H1 (cell line): Measurements from ENCODE around the gene NLN. TPM values are rescaled to one million over a fixed set of nuclear protein-coding genes. Genes with fewer than 3 reads are reported as not detected.

Source experiments
- CHD1 ChIP-seq: IDR thresholded peaks from 2 replicates; pipeline ENCODE4 v1.6.1; 2012; ENCODE audit warnings: low read depth, low read length, improper control_type of control experiment
- CHD7 ChIP-seq: fragments of 300-600 bp; sonication (generic); IDR thresholded peaks from 2 replicates; pipeline ENCODE4 v1.7.1; 2012; ENCODE audit warnings: low read length, moderate library complexity, mild to moderate bottlenecking, inconsistent platforms; ENCODE audit not compliant: insufficient replicate concordance
- CTCF ChIP-seq, 3 experiments: IDR thresholded peaks; 1 replicate in 2 of 3; 2 replicates in 1 of 3; pipeline versions ENCODE4 v1.5.1 to v1.6.1; 2011; ENCODE audit warnings: low read length in 3 of 3, mild to moderate bottlenecking in 3 of 3, inconsistent platforms in 2 of 3, low read depth in 1 of 3, moderate library complexity in 1 of 3; ENCODE audit not compliant: insufficient read depth in 1 of 3; ENCODE audit errors: control extremely low read depth in 1 of 3
- EP300 ChIP-seq, 2 experiments: IDR thresholded peaks; 1 replicate in 1 of 2; 2 replicates in 1 of 2; pipeline ENCODE4 v1.6.1; 2011 to 2012; ENCODE audit warnings: low read depth in 2 of 2, low read length in 2 of 2, mild to moderate bottlenecking in 2 of 2, borderline replicate concordance in 1 of 2, inconsistent platforms in 1 of 2, moderate library complexity in 1 of 2
- KDM1A ChIP-seq: fragments of 200-600, 300-600 bp; sonication (generic); IDR thresholded peaks from 2 replicates; pipeline ENCODE4 v1.7.1; 2016; ENCODE audit warnings: mild to moderate bottlenecking, low read length, borderline replicate concordance
- SAP30 ChIP-seq: fragments of 300-600 bp; sonication (generic); IDR thresholded peaks from 2 replicates; pipeline ENCODE4 v1.7.1; 2012; ENCODE audit warnings: low read length, moderate library complexity, mild to moderate bottlenecking, inconsistent platforms; ENCODE audit not compliant: insufficient read depth, insufficient replicate concordance
- SRF ChIP-seq: IDR thresholded peaks from 2 replicates; pipeline ENCODE4 v1.6.1; 2011; ENCODE audit warnings: mild to moderate bottlenecking, low read depth, low read length, moderate library complexity
- polyA plus RNA-seq, 7 experiments: library from polyadenylated mRNA; depleted of rRNA in 3 of 7; stranded (reverse) in 5 of 7; unstranded in 2 of 7; fragments of >200 nt in 5 of 7; fragments of 200-250 nt in 2 of 7; gene quantifications; 1 replicate in 5 of 7; 2 replicates in 1 of 7; 4 replicates in 1 of 7; pipeline versions ENCODE4 v1.2.1 to v1.2.3, GENCODE V29; 2011 to 2013; ENCODE audit warnings: missing spikeins in 2 of 7, mixed read lengths in 2 of 7
- total RNA-seq: library from RNA; stranded (reverse); fragmentation: NEBNext Ultra II Directional; extraction: Animal tissue kit (Norgen Biotek cat#: 25700); gene quantifications from 2 replicates; pipeline ENCODE4 v1.2.1, GENCODE V29; 2021

The NLN gene
- total and polyA plus RNA-seq, 2 of the 8 experiments (the other 6 are each of a cell fraction or from before 2014, with no cell fraction given): 46.7 to 192 TPM

GRCh38 chr5:65796751-65797316, 74.8 kb downstream of the NLN start (continued):
- TF ChIP-seq CTCF (IDR thresholded peaks at IDR 0.05; ENCODE audit: control extremely low read depth in 1 of 3, insufficient read depth in 1 of 3, low read depth in 1 of 3, low read length in 3 of 3) (no peak), CHD7 (no peak), EP300 (IDR thresholded peaks at IDR 0.05; ENCODE audit: borderline replicate concordance in 1 of 2, low read depth in 2 of 2, low read length in 2 of 2) (no peak), SRF (no peak), CHD1 (no peak), KDM1A (no peak), SAP30 (no peak)
